Suprapubic skin (tissue), 4 donors: ENCODE data around the gene PDCD2.

ENCODE experiments used
- EP300 ChIP-seq: sonication (generic); formaldehyde crosslinking; IDR thresholded peaks from one replicate; pipeline ENCODE4 v1.6.1; 2017; ENCODE audit warnings: antibody characterized with exemption
- POLR2A ChIP-seq, 2 donors: fragments of 450-650 bp; IDR thresholded peaks; one replicate each; pipeline ENCODE4 v1.6.1; 2017; ENCODE audit warnings: antibody characterized with exemption in 2 of 2, mild to moderate bottlenecking in 2 of 2, moderate library complexity in 2 of 2
- POLR2AphosphoS5 ChIP-seq, 3 donors: sonication (generic); formaldehyde crosslinking; IDR thresholded peaks; one replicate each; pipeline ENCODE4 v1.6.1; 2017; ENCODE audit warnings: antibody characterized with exemption in 3 of 3
- TF ChIP-seq, protein P1 (sequence below), 2 donors: fragments of 200-600 bp in 1 of 2; fragments of 450-650 bp in 1 of 2; sonication (generic) in 1 of 2; IDR thresholded peaks; one replicate each; pipeline ENCODE4 v1.5.1; 2016 to 2019; ENCODE audit warnings: antibody characterized with exemption in 2 of 2, mild to moderate bottlenecking in 1 of 2, moderate library complexity in 1 of 2

DNA sequence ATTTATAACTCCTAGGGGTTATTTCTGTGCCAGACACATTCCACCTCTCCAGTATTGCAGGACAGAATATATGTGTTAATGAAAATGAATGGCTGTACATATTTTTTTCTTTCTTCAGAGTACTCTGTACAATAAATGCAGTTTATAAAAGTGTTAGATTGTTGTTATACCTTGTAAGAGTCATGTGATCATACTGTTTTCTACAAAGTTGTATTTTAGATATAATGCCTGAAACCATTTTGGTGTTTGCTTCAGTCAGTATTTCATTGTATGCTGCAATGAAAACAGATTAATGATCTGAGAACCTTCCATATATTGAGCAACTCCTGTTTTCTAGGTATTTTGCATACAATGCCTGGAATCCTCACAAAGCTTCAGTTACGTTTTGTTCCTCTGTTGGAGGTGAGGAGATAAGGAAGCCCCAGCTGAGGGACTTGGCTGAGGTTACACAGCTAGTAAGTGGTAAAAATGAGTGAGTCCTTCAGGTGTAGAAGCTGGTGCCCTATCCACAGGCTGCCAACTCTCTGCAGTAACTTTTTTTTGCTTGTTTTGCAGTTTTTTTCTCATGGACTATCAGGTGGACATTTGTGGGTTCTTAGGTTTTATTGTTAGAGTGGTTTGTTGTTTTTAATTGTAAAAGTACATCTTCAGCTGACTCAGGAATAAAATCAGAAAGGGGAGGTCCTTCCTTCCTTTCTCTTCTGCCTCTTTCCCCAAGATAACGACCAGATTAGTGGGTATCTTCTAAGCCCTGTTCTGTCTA, 11.6 kb downstream of the PDCD2 start:
- TF ChIP-seq, protein P1, sequence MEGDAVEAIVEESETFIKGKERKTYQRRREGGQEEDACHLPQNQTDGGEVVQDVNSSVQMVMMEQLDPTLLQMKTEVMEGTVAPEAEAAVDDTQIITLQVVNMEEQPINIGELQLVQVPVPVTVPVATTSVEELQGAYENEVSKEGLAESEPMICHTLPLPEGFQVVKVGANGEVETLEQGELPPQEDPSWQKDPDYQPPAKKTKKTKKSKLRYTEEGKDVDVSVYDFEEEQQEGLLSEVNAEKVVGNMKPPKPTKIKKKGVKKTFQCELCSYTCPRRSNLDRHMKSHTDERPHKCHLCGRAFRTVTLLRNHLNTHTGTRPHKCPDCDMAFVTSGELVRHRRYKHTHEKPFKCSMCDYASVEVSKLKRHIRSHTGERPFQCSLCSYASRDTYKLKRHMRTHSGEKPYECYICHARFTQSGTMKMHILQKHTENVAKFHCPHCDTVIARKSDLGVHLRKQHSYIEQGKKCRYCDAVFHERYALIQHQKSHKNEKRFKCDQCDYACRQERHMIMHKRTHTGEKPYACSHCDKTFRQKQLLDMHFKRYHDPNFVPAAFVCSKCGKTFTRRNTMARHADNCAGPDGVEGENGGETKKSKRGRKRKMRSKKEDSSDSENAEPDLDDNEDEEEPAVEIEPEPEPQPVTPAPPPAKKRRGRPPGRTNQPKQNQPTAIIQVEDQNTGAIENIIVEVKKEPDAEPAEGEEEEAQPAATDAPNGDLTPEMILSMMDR (IDR thresholded peaks at IDR 0.05), result no peak
- TF ChIP-seq POLR2A (IDR thresholded peaks at IDR 0.05), result no peak
- no peak for TF ChIP-seq POLR2AphosphoS5 (IDR thresholded peaks at IDR 0.05)
- no peak for TF ChIP-seq EP300
